CD14-positive monocyte (primary cell): ENCODE data around the gene MTCH1. TPM values are rescaled to one million over a fixed set of nuclear protein-coding genes. Genes with fewer than 3 reads are reported as not detected.

Source experiments
- DNase-seq, 3 donors: peaks; one replicate each; pipeline ENCODE4 v3.0.0-alpha.2; 2011 to 2022
- H2AFZ ChIP-seq: 2 replicates; pipeline ENCODE4 v1.6.0; 2012; ENCODE audit warnings: mild to moderate bottlenecking, low read depth, low read length, inconsistent platforms; ENCODE audit not compliant: insufficient read depth, poor library complexity, severe bottlenecking
- H3K27ac ChIP-seq, 2 donors: 1 replicate in 1 of 2; 2 replicates in 1 of 2; pipeline ENCODE4 v1.5.1; 2012 to 2013; ENCODE audit warnings: low read length in 2 of 2, control low read depth in 1 of 2, inconsistent platforms in 1 of 2, low read depth in 1 of 2, mild to moderate bottlenecking in 1 of 2
- H3K27me3 ChIP-seq, 2 donors: one replicate each; pipeline versions ENCODE4 v1.6.0 to v1.6.1; 2011 to 2013; ENCODE audit warnings: low read length in 2 of 2; ENCODE audit not compliant: control insufficient read depth in 2 of 2, insufficient read depth in 2 of 2
- H3K36me3 ChIP-seq, 2 donors: replicated peaks in 1 of 2; 1 replicate in 1 of 2; 2 replicates in 1 of 2; pipeline versions ENCODE4 v1.5.1 to v1.6.1; 2012 to 2013; ENCODE audit warnings: low read length in 2 of 2, control low read depth in 1 of 2, inconsistent platforms in 1 of 2, mild to moderate bottlenecking in 1 of 2; ENCODE audit not compliant: insufficient read depth in 2 of 2, control insufficient read depth in 1 of 2
- H3K4me1 ChIP-seq, 2 donors: 1 replicate in 1 of 2; 2 replicates in 1 of 2; pipeline versions ENCODE4 v1.5.1 to v1.6.1; 2012 to 2013; ENCODE audit warnings: low read length in 2 of 2, control low read depth in 1 of 2, inconsistent platforms in 1 of 2, mild to moderate bottlenecking in 1 of 2, moderate library complexity in 1 of 2; ENCODE audit not compliant: insufficient read depth in 2 of 2, control insufficient read depth in 1 of 2
- H3K4me2 ChIP-seq: replicated peaks from 2 replicates; pipeline ENCODE3; 2012; ENCODE audit warnings: low read length, moderate library complexity, mild to moderate bottlenecking; ENCODE audit not compliant: poor library complexity, severe bottlenecking; ENCODE audit errors: extremely low read depth
- H3K4me3 ChIP-seq, 3 experiments: fragments of 200-600 bp in 1 of 3; sonication (generic) in 1 of 3; replicated peaks in 1 of 3; 1 replicate in 2 of 3; 2 replicates in 1 of 3; pipeline ENCODE4 v1.5.1; 2011 to 2013; ENCODE audit warnings: low read length in 3 of 3, mild to moderate bottlenecking in 3 of 3, control low read depth in 2 of 3, low read depth in 2 of 3, inconsistent platforms in 1 of 3, moderate library complexity in 1 of 3
- H3K79me2 ChIP-seq: 2 replicates; pipeline ENCODE4 v1.6.0; 2012; ENCODE audit warnings: mild to moderate bottlenecking, control low read depth, inconsistent platforms, low read length, moderate library complexity; ENCODE audit not compliant: insufficient read depth
- H3K9ac ChIP-seq: 2 replicates; pipeline ENCODE4 v1.6.0; 2017; ENCODE audit warnings: low read length, mild to moderate bottlenecking; ENCODE audit not compliant: insufficient read depth, poor library complexity, severe bottlenecking
- H3K9me3 ChIP-seq, 2 donors: replicated peaks in 1 of 2; 1 replicate in 1 of 2; 2 replicates in 1 of 2; pipeline versions ENCODE4 v1.5.1 to v1.6.1; 2012 to 2013; ENCODE audit warnings: low read length in 2 of 2, control low read depth in 1 of 2; ENCODE audit not compliant: control insufficient read depth in 1 of 2, insufficient read depth in 1 of 2
- H4K20me1 ChIP-seq: 2 replicates; pipeline ENCODE4 v1.6.0; 2012; ENCODE audit warnings: mild to moderate bottlenecking, low read length, control low read depth, moderate library complexity; ENCODE audit not compliant: insufficient read depth
- H3K27ac Mint-ChIP-seq, 7 donors: one replicate each; pipeline ENCODE4 v1.8.0; 2020; ENCODE audit warnings: mild to moderate bottlenecking in 7 of 7, mixed read lengths in 7 of 7, moderate library complexity in 6 of 7, inconsistent platforms in 2 of 7
- H3K27me3 Mint-ChIP-seq, 3 donors: one replicate each; pipeline ENCODE4 v1.8.0; 2021 to 2022; ENCODE audit warnings: low read depth in 3 of 3, mild to moderate bottlenecking in 3 of 3, mixed read lengths in 3 of 3, moderate library complexity in 3 of 3, inconsistent platforms in 1 of 3
- H3K36me3 Mint-ChIP-seq, 2 donors: one replicate each; pipeline ENCODE4 v1.8.0; 2020; ENCODE audit warnings: mixed read lengths in 2 of 2, inconsistent platforms in 1 of 2, mild to moderate bottlenecking in 1 of 2
- H3K4me1 Mint-ChIP-seq: one replicate; pipeline ENCODE4 v1.8.0; 2020; ENCODE audit warnings: mild to moderate bottlenecking, mixed read lengths
- H3K4me3 Mint-ChIP-seq, 2 donors: one replicate each; pipeline ENCODE4 v1.8.0; 2020; ENCODE audit warnings: mild to moderate bottlenecking in 2 of 2, mixed read lengths in 2 of 2, moderate library complexity in 1 of 2
- H3K9me3 Mint-ChIP-seq, 7 donors: one replicate each; pipeline ENCODE4 v1.8.0; 2020 to 2022; ENCODE audit warnings: mixed read lengths in 7 of 7, mild to moderate bottlenecking in 6 of 7, moderate library complexity in 6 of 7, inconsistent platforms in 2 of 7
- CTCF ChIP-seq: fragments of 200-600 bp; IDR thresholded peaks from one replicate; pipeline ENCODE4 v1.8.0; 2022; ENCODE audit warnings: antibody characterized with exemption, mild to moderate bottlenecking
- WGBS: methylation state at CpG from one replicate; pipeline ENCODE4 v1.1.5; 2013; ENCODE audit warnings: missing lambda C conversion rate; ENCODE audit not compliant: insufficient coverage; 5-methylcytosine and 5-hydroxymethylcytosine counted together
- intact Hi-C, 2 donors: fragments of 100-400 bp; cut with micrococcal nuclease; formaldehyde crosslinking; loops; one replicate each; pipeline versions ENCODE4 v1.15.0 to v1.15.1; 2023
- polyA plus RNA-seq, 3 donors: library from polyadenylated mRNA; depleted of rRNA in 1 of 3; unstranded in 2 of 3; stranded (reverse) in 1 of 3; fragments of 300-500 nt in 2 of 3; fragments of >200 nt in 1 of 3; fragmentation: Illumina TruSeq in 2 of 3; gene quantifications; 1 replicate in 2 of 3; 2 replicates in 1 of 3; pipeline ENCODE4 v1.2.3, GENCODE V29; 2012 to 2021

MTCH1 gene
- polyA plus RNA-seq, 3 donors, result 111 to 118 (median 111) TPM

GRCh38 chr6:36999751-37000125 is 13.7 kb upstream of the MTCH1 start:
- H3K27ac ChIP-seq, result no peak overlapping the region
- Mint-ChIP-seq H3K4me3 (no peak overlapping the region), H3K4me1 (peaks cover 24% of the 10 kb centered on the region), H3K36me3 (no peaks in the 10 kb centered on the region), H3K27me3 (peaks cover 1 to 3% (median 2%) of the 10 kb centered on the region in 3 donors), H3K9me3 (peaks cover 0 to 2% (median 0%) of the 10 kb centered on the region in 7 donors), H3K27ac (peak overlapping the region in 1 of 7 donors; percentile 32)
- H2AFZ ChIP-seq, result no peak overlapping the region
- H3K4me1 ChIP-seq, result peaks cover 12 to 17% of the 10 kb centered on the region in 2 donors
- H3K4me2 ChIP-seq, result no peak overlapping the region
- intact Hi-C loops, result no loop called here
- no peak for DNase-seq
- H3K36me3 ChIP-seq, result no peaks in the 10 kb centered on the region
- no peaks in the 10 kb centered on the region for H3K9me3 ChIP-seq
- TF ChIP-seq CTCF, result no peak
- WGBS, result 100% methylated on average over 1 of the region's 4 CpGs
- no peaks in the 10 kb centered on the region for H4K20me1 ChIP-seq
- no peak overlapping the region for H3K9ac ChIP-seq
- no peaks in the 10 kb centered on the region for H3K79me2 ChIP-seq
- H3K27me3 ChIP-seq, result no peaks in the 10 kb centered on the region
- H3K4me3 ChIP-seq, result no peak overlapping the region

GRCh38 chr6:36999061-36999750 is 13.2 kb upstream of the MTCH1 start:
- no peaks in the 10 kb centered on the region for H3K27me3 ChIP-seq
- Mint-ChIP-seq H3K27me3 (peaks cover 1 to 4% (median 3%) of the 10 kb centered on the region in 3 donors), H3K4me1 (peaks cover 21% of the 10 kb centered on the region), H3K9me3 (peaks cover 0 to 2% (median 0%) of the 10 kb centered on the region in 7 donors), H3K27ac (peak overlapping the region in 1 of 7 donors; percentile 32), H3K4me3 (no peak overlapping the region), H3K36me3 (no peaks in the 10 kb centered on the region)
- H3K4me3 ChIP-seq, result no peak overlapping the region
- TF ChIP-seq CTCF, result no peak
- H3K27ac ChIP-seq, result no peak overlapping the region
- H3K9me3 ChIP-seq, result no peaks in the 10 kb centered on the region
- no peaks in the 10 kb centered on the region for H4K20me1 ChIP-seq
- H3K9ac ChIP-seq, result no peak overlapping the region
- no peaks in the 10 kb centered on the region for H3K79me2 ChIP-seq
- H3K4me2 ChIP-seq, result no peak overlapping the region
- no peaks in the 10 kb centered on the region for H3K36me3 ChIP-seq
- intact Hi-C loops, result no loop called here
- H2AFZ ChIP-seq, result no peak overlapping the region
- no peak for DNase-seq
- peaks cover 12 to 17% of the 10 kb centered on the region in 2 donors for H3K4me1 ChIP-seq
- 93% methylated on average over 4 of the region's 15 CpGs for WGBS
